Prostate gland (tissue), 2 donors: Measurements from ENCODE around the gene MAML3. TPM values are rescaled to one million over a fixed set of nuclear protein-coding genes. Genes with fewer than 3 reads are reported as not detected.

ENCODE experiments used
- DNase-seq: peaks from one replicate; pipeline ENCODE4 v3.0.0-alpha.2; 2019; ENCODE audit warnings: low spot score
- H3K27ac ChIP-seq, 2 donors: fragments of 200-600 bp; sonication (generic); 2 replicates each; pipeline ENCODE4 v1.5.1; 2017 to 2019
- H3K27me3 ChIP-seq: fragments of 200-600 bp; sonication (generic); replicated peaks from 2 replicates; pipeline ENCODE4 v1.5.1; 2019; ENCODE audit not compliant: insufficient read depth
- H3K36me3 ChIP-seq, 2 donors: fragments of 200-600 bp; sonication (generic); 1 replicate in 1 of 2; 2 replicates in 1 of 2; pipeline versions ENCODE4 v1.5.1 to v1.8.1; 2017 to 2019
- H3K4me1 ChIP-seq: fragments of 200-600 bp; sonication (generic); replicated peaks from 2 replicates; pipeline ENCODE4 v1.5.1; 2019
- H3K4me3 ChIP-seq, 2 donors: fragments of 200-600 bp; sonication (generic); 2 replicates each; pipeline ENCODE4 v1.5.1; 2017 to 2019
- H3K9me3 ChIP-seq: fragments of 200-600 bp; sonication (generic); 2 replicates; pipeline ENCODE4 v1.5.1; 2017
- POLR2A ChIP-seq: fragments of 450-650 bp; IDR thresholded peaks from one replicate; pipeline ENCODE4 v1.6.1; 2016; ENCODE audit warnings: antibody characterized with exemption, mild to moderate bottlenecking
- POLR2AphosphoS5 ChIP-seq: sonication (generic); formaldehyde crosslinking; IDR thresholded peaks from one replicate; pipeline ENCODE4 v1.6.1; 2017; ENCODE audit warnings: antibody characterized with exemption
- WGBS: methylation state at CpG from one replicate; pipeline ENCODE4 v1.1.5; 2018; 5-methylcytosine and 5-hydroxymethylcytosine counted together
- intact Hi-C: fragments of 100-400 bp; cut with DNase I; formaldehyde crosslinking; loops from one replicate; pipeline ENCODE4 v1.14.2; 2022
- total RNA-seq, 2 donors: library from RNA; depleted of rRNA; stranded (reverse); fragments of >200 nt; gene quantifications; one replicate each; pipeline ENCODE4 v1.1.0, GENCODE V29; 2016
- TF ChIP-seq, protein P1 (sequence below), 4 experiments: fragments of 200-600 bp in 2 of 4; fragments of 450-650 bp in 2 of 4; sonication (generic) in 2 of 4; IDR thresholded peaks; 1 replicate in 3 of 4; 2 replicates in 1 of 4; pipeline ENCODE4 v1.5.1; 2016 to 2019; ENCODE audit warnings: antibody characterized with exemption in 4 of 4, mild to moderate bottlenecking in 2 of 4, moderate library complexity in 2 of 4

The MAML3 gene
- total RNA-seq, 2 donors from 2014 or later = 15.0 to 30.6 TPM

DNA sequence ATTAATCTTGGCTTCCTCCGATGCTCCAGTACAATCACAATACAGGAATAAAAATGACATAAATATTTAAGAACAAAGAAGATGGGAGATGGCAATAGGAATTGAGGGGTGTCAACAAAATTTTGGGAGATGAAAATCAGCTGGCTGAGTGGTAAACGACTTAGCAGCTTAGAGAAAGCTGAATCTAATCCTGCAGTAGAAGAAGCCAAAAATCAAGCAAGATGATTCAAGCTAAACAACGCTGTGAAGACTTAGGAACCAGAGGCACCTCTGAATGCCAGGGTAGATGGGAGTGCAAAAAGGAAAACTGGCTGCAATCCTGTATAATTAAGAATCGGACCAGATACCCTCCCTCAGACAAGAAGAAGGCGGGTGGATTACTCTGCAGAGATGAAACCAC is 273.1 kb downstream of the MAML3 start:
- Histone ChIP-seq H3K4me3 (no peak overlapping the region), H3K9me3 (no peaks in the 10 kb centered on the region), H3K27me3 (no peaks in the 10 kb centered on the region), H3K36me3 (no peaks in the 10 kb centered on the region), H3K27ac (no peak overlapping the region), H3K4me1 (peaks cover 7% of the 10 kb centered on the region)
- TF ChIP-seq, protein P1, sequence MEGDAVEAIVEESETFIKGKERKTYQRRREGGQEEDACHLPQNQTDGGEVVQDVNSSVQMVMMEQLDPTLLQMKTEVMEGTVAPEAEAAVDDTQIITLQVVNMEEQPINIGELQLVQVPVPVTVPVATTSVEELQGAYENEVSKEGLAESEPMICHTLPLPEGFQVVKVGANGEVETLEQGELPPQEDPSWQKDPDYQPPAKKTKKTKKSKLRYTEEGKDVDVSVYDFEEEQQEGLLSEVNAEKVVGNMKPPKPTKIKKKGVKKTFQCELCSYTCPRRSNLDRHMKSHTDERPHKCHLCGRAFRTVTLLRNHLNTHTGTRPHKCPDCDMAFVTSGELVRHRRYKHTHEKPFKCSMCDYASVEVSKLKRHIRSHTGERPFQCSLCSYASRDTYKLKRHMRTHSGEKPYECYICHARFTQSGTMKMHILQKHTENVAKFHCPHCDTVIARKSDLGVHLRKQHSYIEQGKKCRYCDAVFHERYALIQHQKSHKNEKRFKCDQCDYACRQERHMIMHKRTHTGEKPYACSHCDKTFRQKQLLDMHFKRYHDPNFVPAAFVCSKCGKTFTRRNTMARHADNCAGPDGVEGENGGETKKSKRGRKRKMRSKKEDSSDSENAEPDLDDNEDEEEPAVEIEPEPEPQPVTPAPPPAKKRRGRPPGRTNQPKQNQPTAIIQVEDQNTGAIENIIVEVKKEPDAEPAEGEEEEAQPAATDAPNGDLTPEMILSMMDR (IDR thresholded peaks at IDR 0.05) = no peak
- TF ChIP-seq POLR2A (no peak), POLR2AphosphoS5 (no peak)
- DNase-seq = no peak
- WGBS = 62% methylated on average over 5 of the region's 5 CpGs
- intact Hi-C loops = no loop called here

DNA sequence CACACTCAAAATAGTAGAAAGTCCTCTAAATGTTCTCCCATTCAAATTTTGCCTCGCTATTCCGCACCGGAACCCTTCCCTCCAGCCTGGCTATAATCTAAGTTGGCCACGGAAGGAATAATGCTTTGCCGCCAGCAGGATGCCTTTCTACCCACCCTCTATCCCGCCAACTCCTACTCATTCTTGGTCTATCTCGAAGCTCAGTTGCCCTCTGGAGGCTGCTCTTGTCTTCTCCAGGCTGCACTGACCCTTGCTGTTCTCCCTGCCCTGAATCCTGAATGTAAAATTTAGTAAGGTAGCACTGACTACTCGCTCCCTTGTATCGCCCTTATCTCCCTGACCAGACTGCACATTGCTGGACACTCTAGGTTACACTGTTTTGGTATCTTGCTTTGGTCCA is 275.9 kb downstream of the MAML3 start:
- WGBS = 97% methylated on average over 9 of the region's 9 CpGs
- no peak for TF ChIP-seq POLR2AphosphoS5
- TF ChIP-seq, protein P1 (IDR thresholded peaks at IDR 0.05) = no peak
- no peak for TF ChIP-seq POLR2A
- Histone ChIP-seq H3K9me3 (no peaks in the 10 kb centered on the region), H3K36me3 (no peaks in the 10 kb centered on the region), H3K27ac (no peak overlapping the region), H3K4me1 (peaks cover 7% of the 10 kb centered on the region), H3K27me3 (no peaks in the 10 kb centered on the region), H3K4me3 (no peak overlapping the region)
- no peak for DNase-seq
- intact Hi-C loops = no loop called here

DNA sequence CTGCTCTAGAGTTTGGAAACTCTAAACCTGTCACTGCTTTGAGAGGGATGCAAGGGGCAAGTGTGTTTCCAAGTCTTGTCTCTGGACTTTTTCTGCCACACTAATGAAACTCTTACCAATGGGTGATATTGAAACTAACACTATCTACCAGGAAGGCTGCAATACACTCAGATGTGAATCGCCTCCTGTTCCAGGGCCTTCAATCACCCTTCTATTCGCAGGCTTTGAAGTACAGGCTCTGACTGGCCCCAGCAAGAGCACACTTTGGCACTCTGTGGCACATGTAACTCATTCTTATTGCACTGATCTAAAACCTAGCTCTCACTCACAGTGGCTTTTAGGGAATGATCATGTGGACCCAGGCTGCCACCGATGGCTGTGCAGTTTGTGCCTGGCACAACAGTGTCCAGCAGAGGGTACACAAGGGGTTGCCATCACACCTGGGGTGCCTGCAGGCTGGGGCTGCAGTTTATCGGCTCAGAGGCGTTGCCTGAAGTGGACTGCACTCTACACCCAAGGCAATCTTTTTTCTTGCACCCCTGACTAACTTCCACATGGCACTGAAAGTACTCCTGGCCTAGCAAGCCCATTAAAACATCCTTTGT is 277.5 kb downstream of the MAML3 start:
- 34% methylated on average over 5 of the region's 5 CpGs for WGBS
- no peaks in the 10 kb centered on the region for H3K9me3 ChIP-seq
- no peaks in the 10 kb centered on the region for H3K27me3 ChIP-seq
- intact Hi-C loops = no loop called here
- no peaks in the 10 kb centered on the region for H3K36me3 ChIP-seq
- H3K4me1 ChIP-seq = peaks cover 7% of the 10 kb centered on the region
- TF ChIP-seq, protein P1 (IDR thresholded peaks at IDR 0.05) = peak in 2 of 4 experiments; percentile 13 to 17
- TF ChIP-seq POLR2A = no peak
- H3K27ac ChIP-seq = no peak overlapping the region
- peak; percentile 9 for DNase-seq
- no peak overlapping the region for H3K4me3 ChIP-seq

DNA sequence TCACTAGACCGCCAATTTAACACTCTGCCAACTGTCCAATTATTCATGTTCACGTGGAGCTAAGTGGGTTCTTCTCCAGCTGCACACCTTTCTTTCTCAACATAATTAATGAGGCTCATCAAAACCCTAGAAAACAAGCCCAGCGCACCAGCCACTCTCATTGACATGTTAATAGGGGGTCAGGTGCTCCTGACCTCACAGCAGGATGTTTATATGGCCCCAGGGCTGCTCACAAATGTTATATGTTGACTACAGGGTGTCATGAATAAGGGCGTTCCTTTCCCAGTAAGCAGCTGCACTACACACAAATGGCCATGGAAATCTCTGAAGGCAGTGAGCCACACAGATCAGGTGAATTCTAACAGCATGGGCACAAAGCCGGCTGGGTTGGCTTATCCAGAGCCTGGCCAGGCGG is 278.6 kb downstream of the MAML3 start:
- DNase-seq = no peak
- TF ChIP-seq, protein P1 (IDR thresholded peaks at IDR 0.05) = no peak
- TF ChIP-seq POLR2A (no peak), POLR2AphosphoS5 (no peak)
- H3K9me3 ChIP-seq = no peaks in the 10 kb centered on the region
- H3K4me1 ChIP-seq = peaks cover 7% of the 10 kb centered on the region
- H3K27ac ChIP-seq = no peak overlapping the region
- WGBS = 80% methylated on average over 6 of the region's 6 CpGs
- H3K27me3 ChIP-seq = no peaks in the 10 kb centered on the region
- H3K36me3 ChIP-seq = no peaks in the 10 kb centered on the region
- H3K4me3 ChIP-seq = no peak overlapping the region
- intact Hi-C loops = no loop called here

DNA sequence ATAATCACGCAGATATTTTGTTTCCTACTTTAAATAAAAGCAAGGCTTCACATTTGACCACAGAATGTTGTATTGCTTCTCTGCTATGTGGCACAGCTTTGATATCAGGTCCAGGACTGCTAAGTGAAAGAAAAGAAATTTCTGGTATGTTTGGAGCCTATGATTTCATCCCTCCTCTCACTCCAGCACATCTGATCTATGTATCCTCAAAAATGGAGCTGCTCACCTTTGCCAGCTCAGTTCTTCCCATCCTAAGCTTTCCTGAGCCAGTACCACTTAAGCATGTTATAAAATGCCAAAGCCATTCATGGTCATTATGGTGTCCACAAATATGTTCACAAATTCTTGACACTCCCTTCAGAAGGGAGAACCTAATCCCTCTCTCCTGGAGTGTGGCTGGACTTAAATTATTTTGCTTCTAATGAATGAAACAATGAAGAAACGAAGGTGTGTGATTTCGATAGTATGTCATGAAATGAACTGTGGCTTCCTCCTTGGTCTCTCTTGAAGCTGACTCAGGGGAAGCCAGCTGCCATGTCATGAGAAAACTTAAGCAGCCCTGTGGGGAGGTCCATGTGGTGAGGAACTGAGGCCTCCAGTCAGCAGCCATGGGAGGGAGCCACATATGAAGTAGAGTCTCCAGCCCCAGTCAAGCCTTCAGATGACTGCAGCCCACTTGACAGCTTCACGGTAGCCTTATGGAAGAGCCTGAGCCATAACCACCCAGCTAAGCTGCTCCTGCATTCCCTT is 280.7 kb downstream of the MAML3 start:
- TF ChIP-seq POLR2AphosphoS5 (no peak), POLR2A (no peak)
- TF ChIP-seq, protein P1 (IDR thresholded peaks at IDR 0.05) = no peak
- H3K4me1 ChIP-seq = peaks cover 7% of the 10 kb centered on the region
- WGBS = 93% methylated on average over 4 of the region's 4 CpGs
- no peak for DNase-seq
- no peak overlapping the region for H3K27ac ChIP-seq
- no peaks in the 10 kb centered on the region for H3K27me3 ChIP-seq
- no peak overlapping the region for H3K4me3 ChIP-seq
- intact Hi-C loops = no loop called here
- H3K36me3 ChIP-seq = no peaks in the 10 kb centered on the region
- H3K9me3 ChIP-seq = no peaks in the 10 kb centered on the region
